HEK293 (cell line): Measurements from ENCODE around the gene PPP1R18.

Experiments
- CTCF ChIA-PET: fragments of 350-600 bp; formaldehyde crosslinking; extraction: SDS; loops from one replicate; lab custom pipeline; 2021; ENCODE audit warnings: antibody characterized with exemption; lab: Yijun Ruan, JAX
- POLR2A ChIA-PET: fragments of 300-600 bp; formaldehyde crosslinking; extraction: SDS; loops from one replicate; lab custom pipeline; 2020; ENCODE audit warnings: antibody characterized with exemption, inconsistent platforms; lab: Yijun Ruan, JAX
- H3K27ac ChIP-seq: fragments of 200-500 bp; sonication (Bioruptor generic); 2 replicates; pipeline ENCODE4 v1.5.1; 2014; ENCODE audit warnings: low read depth, low read length, control low read depth, inconsistent platforms; ENCODE audit errors: extremely low read depth
- H3K36me3 ChIP-seq, 2 experiments: fragments of 200-500 bp in 1 of 2; sonication (Bioruptor generic) in 1 of 2; 1 replicate in 1 of 2; 2 replicates in 1 of 2; pipeline ENCODE4 v1.5.1; 2014 to 2017; ENCODE audit warnings: inconsistent platforms in 2 of 2, low read length in 2 of 2; ENCODE audit not compliant: control insufficient read depth in 2 of 2, insufficient read depth in 1 of 2
- H3K4me1 ChIP-seq: fragments of 200-500 bp; sonication (Bioruptor generic); 2 replicates; pipeline ENCODE4 v1.5.1; 2014; ENCODE audit warnings: mild to moderate bottlenecking, low read length, inconsistent platforms; ENCODE audit not compliant: control insufficient read depth, insufficient read depth
- H3K4me3 ChIP-seq: 2 replicates; pipeline ENCODE4 v1.5.1; 2011; ENCODE audit warnings: low read depth, mild to moderate bottlenecking, control low read depth, low read length, moderate library complexity
- H3K9me3 ChIP-seq: fragments of 200-500 bp; sonication (Bioruptor generic); 2 replicates; pipeline ENCODE4 v1.5.1; 2014; ENCODE audit warnings: low read depth, low read length, inconsistent platforms; ENCODE audit not compliant: control insufficient read depth, insufficient read depth
- BCL11A ChIP-seq: fragments of 450-650 bp; formaldehyde crosslinking; IDR thresholded peaks from 2 replicates; pipeline ENCODE4 v1.5.1; 2016; ENCODE audit warnings: low read depth, missing biosample characterization, missing genetic modification characterization
- BCL6B ChIP-seq: fragments of 450-650 bp; formaldehyde crosslinking; IDR thresholded peaks from 2 replicates; pipeline ENCODE4 v1.5.1; 2017; ENCODE audit warnings: missing biosample characterization, missing genetic modification characterization
- HOXA7 ChIP-seq: sonication (generic); formaldehyde crosslinking; IDR thresholded peaks from 2 replicates; pipeline ENCODE4 v1.8.1; 2022; ENCODE audit warnings: missing genetic modification reagents, borderline replicate concordance
- PATZ1 ChIP-seq: fragments of 450-650 bp; formaldehyde crosslinking; IDR thresholded peaks from 2 replicates; pipeline ENCODE4 v1.5.1; 2016; ENCODE audit warnings: missing biosample characterization, missing genetic modification characterization
- PRDM2 ChIP-seq: fragments of 450-650 bp; formaldehyde crosslinking; IDR thresholded peaks from 2 replicates; pipeline ENCODE4 v1.5.1; 2016; ENCODE audit warnings: missing biosample characterization, missing genetic modification characterization, borderline replicate concordance
- REST ChIP-seq: fragments of 450-650 bp; formaldehyde crosslinking; IDR thresholded peaks from 2 replicates; pipeline ENCODE4 v1.5.1; 2016; ENCODE audit warnings: missing biosample characterization, missing genetic modification characterization
- WT1 ChIP-seq: fragments of 450-650 bp; formaldehyde crosslinking; IDR thresholded peaks from 2 replicates; pipeline ENCODE4 v1.5.1; 2016; ENCODE audit warnings: missing biosample characterization, missing genetic modification characterization
- ZFP69B ChIP-seq: fragments of 450-650 bp; formaldehyde crosslinking; IDR thresholded peaks from 2 replicates; pipeline ENCODE4 v1.5.1; 2016; ENCODE audit warnings: missing biosample characterization, missing genetic modification characterization
- ZNF133 ChIP-seq: fragments of 450-650 bp; formaldehyde crosslinking; IDR thresholded peaks from 2 replicates; pipeline ENCODE4 v1.5.1; 2016; ENCODE audit warnings: missing biosample characterization, missing genetic modification characterization
- ZNF19 ChIP-seq: fragments of 450-650 bp; formaldehyde crosslinking; IDR thresholded peaks from 2 replicates; pipeline ENCODE4; 2016; ENCODE audit warnings: missing biosample characterization, missing genetic modification characterization, low read depth
- ZNF239 ChIP-seq: fragments of 450-650 bp; formaldehyde crosslinking; IDR thresholded peaks from 2 replicates; pipeline ENCODE4 v1.5.1; 2016; ENCODE audit warnings: missing biosample characterization, missing genetic modification characterization
- ZNF341 ChIP-seq: fragments of 450-650 bp; formaldehyde crosslinking; IDR thresholded peaks from 2 replicates; pipeline ENCODE4; 2016; ENCODE audit warnings: low read depth, missing biosample characterization, missing genetic modification characterization
- ZNF362 ChIP-seq: fragments of 450-650 bp; formaldehyde crosslinking; IDR thresholded peaks from 2 replicates; pipeline ENCODE4 v1.5.1; 2016; ENCODE audit warnings: missing biosample characterization, missing genetic modification characterization
- ZNF596 ChIP-seq: fragments of 450-650 bp; IDR thresholded peaks from 2 replicates; pipeline ENCODE4 v1.5.0; 2018; ENCODE audit warnings: missing biosample characterization, mild to moderate bottlenecking, missing genetic modification characterization, moderate library complexity
- ZNF664 ChIP-seq: fragments of 450-650 bp; formaldehyde crosslinking; IDR thresholded peaks from 2 replicates; pipeline ENCODE4 v1.5.1; 2016; ENCODE audit warnings: missing biosample characterization, missing genetic modification characterization
- ZNF747 ChIP-seq: fragments of 450-650 bp; formaldehyde crosslinking; IDR thresholded peaks from 2 replicates; pipeline ENCODE4 v1.5.1; 2016; ENCODE audit warnings: missing biosample characterization, missing genetic modification characterization

The PPP1R18 gene

GRCh38 chr6:30645989-30646388, 40.5 kb downstream of the PPP1R18 start:
- Histone ChIP-seq H3K36me3 (peaks cover 26 to 58% of the 10 kb centered on the region in 2 experiments), H3K9me3 (no peaks in the 10 kb centered on the region), H3K4me3 (no peak overlapping the region; the same call in 1 of the 2 replicates), H3K4me1 (peaks cover 8% of the 10 kb centered on the region), H3K27ac (peak overlapping the region; percentile 13)
- TF ChIP-seq PATZ1 (tag by site-specific recombination) (no peak), ZNF664 (tag by site-specific recombination) (no peak), ZFP69B (no peak), ZNF19 (tag by site-specific recombination) (no peak), BCL11A (tag by site-specific recombination) (no peak), REST (tag by site-specific recombination) (no peak), BCL6B (tag by site-specific recombination) (no peak), HOXA7 (CRISPR knock-in tag) (no peak), WT1 (tag by site-specific recombination) (no peak), ZNF362 (tag by site-specific recombination) (no peak), PRDM2 (tag by site-specific recombination) (no peak), ZNF341 (tag by site-specific recombination) (no peak), ZNF239 (no peak), ZNF133 (tag by site-specific recombination) (no peak), ZNF596 (no peak), ZNF747 (tag by site-specific recombination) (no peak)
- ChIA-PET POLR2A (interaction anchor here (0.6 to 1.7 kb wide), 8 partner anchors 16 to 76 kb away, joined by 3 to 20 read pairs (median 4); partner anchors contain the start of genes ABCF1, ATAT1 and MDC1), CTCF (interaction anchor here (0.9 to 2.1 kb wide), 7 partner anchors 12 to 104 kb away, joined by 3 to 9 read pairs (median 5); partner anchors contain the start of gene DHX16)
